Memory B cell (primary cell): ENCODE measurements around the gene NLGN2.

ENCODE experiments used
- ATAC-seq: fragments of 150-1000 bp; cut with Tn5 transposase; 2 replicates; pipeline ENCODE4 v1.10.0; 2021; ENCODE audit warnings: low read depth, mild to moderate bottlenecking, moderate library complexity
- DNase-seq, 2 donors: peaks; one replicate each; pipeline ENCODE4 v3.0.0; 2022; ENCODE audit warnings: low spot score in 2 of 2
- H3K27ac Mint-ChIP-seq: one replicate; pipeline ENCODE4 v1.8.0; 2022; ENCODE audit warnings: mild to moderate bottlenecking, moderate library complexity, mixed read lengths
- H3K27me3 Mint-ChIP-seq: one replicate; pipeline ENCODE4 v1.8.0; 2022; ENCODE audit warnings: mixed read lengths
- H3K36me3 Mint-ChIP-seq: one replicate; pipeline ENCODE4 v1.8.0; 2022; ENCODE audit warnings: mild to moderate bottlenecking, mixed read lengths
- H3K4me1 Mint-ChIP-seq: one replicate; pipeline ENCODE4 v1.8.0; 2022; ENCODE audit warnings: mixed read lengths
- H3K4me3 Mint-ChIP-seq: one replicate; pipeline ENCODE4 v1.8.0; 2022; ENCODE audit warnings: mild to moderate bottlenecking, moderate library complexity, mixed read lengths
- H3K9me3 Mint-ChIP-seq: one replicate; pipeline ENCODE4 v1.8.0; 2022; ENCODE audit warnings: mixed read lengths

The NLGN2 gene

DNA sequence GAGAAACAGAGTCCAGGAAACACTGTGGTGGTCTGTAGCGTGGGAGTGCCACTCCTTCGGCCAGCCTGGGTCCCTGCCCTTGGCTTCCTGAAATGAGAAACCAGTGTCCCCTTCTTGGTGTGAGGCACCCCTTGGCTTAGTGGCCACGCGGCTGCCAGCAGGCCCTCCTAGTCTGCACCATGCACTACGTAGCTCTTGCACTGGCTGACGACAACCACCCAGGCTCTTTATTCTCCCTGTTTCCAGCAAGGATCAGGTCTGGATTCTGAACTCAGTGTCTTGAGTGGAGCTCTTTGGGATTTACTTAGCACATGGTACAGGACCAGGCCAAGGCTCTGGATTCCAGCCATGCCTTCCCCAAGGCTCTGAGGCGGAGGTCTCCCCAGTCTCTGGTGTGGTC lies 19.9 kb downstream of the NLGN2 start:
- DNase-seq: no peak
- no peak for ATAC-seq
- H3K27ac Mint-ChIP-seq: no peak overlapping the region
- no peaks in the 10 kb centered on the region for H3K9me3 Mint-ChIP-seq
- H3K36me3 Mint-ChIP-seq: no peaks in the 10 kb centered on the region
- H3K27me3 Mint-ChIP-seq: no peaks in the 10 kb centered on the region
- no peaks in the 10 kb centered on the region for H3K4me1 Mint-ChIP-seq
- H3K4me3 Mint-ChIP-seq: no peak overlapping the region

DNA sequence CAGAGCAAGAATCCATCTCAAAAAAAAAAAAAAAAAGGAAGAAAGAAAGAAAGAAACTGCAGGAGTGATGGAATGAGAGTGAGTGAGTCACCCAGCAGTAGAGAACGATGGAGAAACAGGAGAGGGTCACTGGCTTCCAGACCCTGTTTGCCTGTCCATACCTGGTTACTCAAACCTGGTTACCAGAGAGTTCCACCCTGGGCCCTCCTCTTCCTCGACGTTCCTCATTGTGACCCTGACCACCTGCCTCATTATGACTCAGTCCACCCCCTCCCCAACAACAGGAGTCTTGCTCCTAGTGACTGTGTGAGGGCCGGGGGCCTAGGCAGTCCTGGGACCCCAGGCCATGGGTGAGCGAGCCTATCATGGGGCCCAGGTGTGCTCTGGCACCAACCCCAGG lies 20.9 kb downstream of the NLGN2 start, which contains the start of gene SPEM3:
TSS of gene SPEM3 (plus strand) at position 301 of the 400 bp plus-strand sequence. CDS start at position 347, 46 bp downstream.
- Mint-ChIP-seq H3K36me3 (no peaks in the 10 kb centered on the region), H3K4me3 (no peak within 1 kb of the TSS), H3K4me1 (no peaks in the 10 kb centered on the region), H3K9me3 (no peaks in the 10 kb centered on the region), H3K27me3 (no peaks in the 10 kb centered on the region), H3K27ac (no peak within 1 kb of the TSS)
- ATAC-seq: no peak
- DNase-seq: no peak

DNA sequence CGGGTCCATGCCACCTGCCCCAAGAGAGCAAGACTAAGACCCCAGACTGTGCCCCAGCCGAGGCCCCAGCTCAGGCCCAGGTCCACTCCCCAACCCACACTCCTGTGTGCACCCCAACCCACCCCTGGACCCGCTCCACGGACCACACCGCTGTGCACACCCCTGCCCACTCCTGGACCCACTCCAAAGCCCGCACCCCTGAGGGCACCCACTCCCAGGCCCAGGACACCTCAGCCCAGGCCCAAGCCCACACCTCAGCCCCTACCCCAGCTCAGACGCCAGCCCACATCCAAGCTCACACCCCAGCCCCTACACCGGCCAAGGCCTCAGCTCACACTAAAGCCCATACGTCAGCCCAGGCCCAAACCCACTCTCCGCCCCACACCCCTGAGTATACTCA lies 22.1 kb downstream of the NLGN2 start:
- Mint-ChIP-seq H3K4me1 (no peaks in the 10 kb centered on the region), H3K4me3 (no peak overlapping the region), H3K27ac (no peak overlapping the region), H3K36me3 (no peaks in the 10 kb centered on the region), H3K27me3 (no peaks in the 10 kb centered on the region), H3K9me3 (no peaks in the 10 kb centered on the region)
- DNase-seq (no peak), ATAC-seq (no peak)

GRCh38 chr17:7431231-7431630 lies 23.6 kb downstream of the NLGN2 start:
- no peak for ATAC-seq
- no peak for DNase-seq
- no peak overlapping the region for H3K27ac Mint-ChIP-seq
- no peaks in the 10 kb centered on the region for H3K27me3 Mint-ChIP-seq
- H3K4me3 Mint-ChIP-seq: no peak overlapping the region
- no peaks in the 10 kb centered on the region for H3K9me3 Mint-ChIP-seq
- H3K4me1 Mint-ChIP-seq: peaks cover 2% of the 10 kb centered on the region
- no peaks in the 10 kb centered on the region for H3K36me3 Mint-ChIP-seq

DNA sequence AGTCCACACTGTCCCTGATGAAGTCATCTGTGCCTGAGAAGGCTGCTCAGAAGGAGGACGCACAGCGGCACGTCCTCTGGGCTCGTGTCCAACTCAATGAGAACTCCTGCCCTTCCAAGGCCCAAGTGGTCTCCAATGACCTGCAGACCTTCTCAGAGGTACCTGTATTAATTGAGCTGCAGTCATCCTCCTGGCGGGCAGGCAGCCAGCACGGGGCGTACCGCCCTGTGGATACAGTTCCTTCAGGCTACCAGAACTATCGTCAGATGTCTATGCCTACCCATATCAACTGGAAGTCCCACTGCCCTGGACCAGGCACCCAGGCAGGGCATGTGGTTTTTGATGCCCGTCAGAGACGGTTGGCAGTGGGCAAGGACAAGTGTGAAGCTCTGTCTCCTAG lies 24.7 kb downstream of the NLGN2 start:
- no peak for DNase-seq
- no peak overlapping the region for H3K27ac Mint-ChIP-seq
- no peaks in the 10 kb centered on the region for H3K27me3 Mint-ChIP-seq
- no peaks in the 10 kb centered on the region for H3K9me3 Mint-ChIP-seq
- H3K36me3 Mint-ChIP-seq: peaks cover 2% of the 10 kb centered on the region
- ATAC-seq: no peak
- no peak overlapping the region for H3K4me3 Mint-ChIP-seq
- peaks cover 4% of the 10 kb centered on the region for H3K4me1 Mint-ChIP-seq

- peak; percentile 25 for ATAC-seq
- peak; percentile 59 to 75 for DNase-seq
- H3K27me3 Mint-ChIP-seq: peaks cover 14% of the 10 kb centered on the region
- peaks cover 5% of the 10 kb centered on the region for H3K36me3 Mint-ChIP-seq
- H3K9me3 Mint-ChIP-seq: no peaks in the 10 kb centered on the region
- H3K27ac Mint-ChIP-seq: peak overlapping the region; percentile 84
- H3K4me3 Mint-ChIP-seq: peak overlapping the region; percentile 85
- H3K4me1 Mint-ChIP-seq: peaks cover 24% of the 10 kb centered on the region
These were observed 28.3 kb downstream of the NLGN2 start for GRCh38 chr17:7435676-7436555.

DNA sequence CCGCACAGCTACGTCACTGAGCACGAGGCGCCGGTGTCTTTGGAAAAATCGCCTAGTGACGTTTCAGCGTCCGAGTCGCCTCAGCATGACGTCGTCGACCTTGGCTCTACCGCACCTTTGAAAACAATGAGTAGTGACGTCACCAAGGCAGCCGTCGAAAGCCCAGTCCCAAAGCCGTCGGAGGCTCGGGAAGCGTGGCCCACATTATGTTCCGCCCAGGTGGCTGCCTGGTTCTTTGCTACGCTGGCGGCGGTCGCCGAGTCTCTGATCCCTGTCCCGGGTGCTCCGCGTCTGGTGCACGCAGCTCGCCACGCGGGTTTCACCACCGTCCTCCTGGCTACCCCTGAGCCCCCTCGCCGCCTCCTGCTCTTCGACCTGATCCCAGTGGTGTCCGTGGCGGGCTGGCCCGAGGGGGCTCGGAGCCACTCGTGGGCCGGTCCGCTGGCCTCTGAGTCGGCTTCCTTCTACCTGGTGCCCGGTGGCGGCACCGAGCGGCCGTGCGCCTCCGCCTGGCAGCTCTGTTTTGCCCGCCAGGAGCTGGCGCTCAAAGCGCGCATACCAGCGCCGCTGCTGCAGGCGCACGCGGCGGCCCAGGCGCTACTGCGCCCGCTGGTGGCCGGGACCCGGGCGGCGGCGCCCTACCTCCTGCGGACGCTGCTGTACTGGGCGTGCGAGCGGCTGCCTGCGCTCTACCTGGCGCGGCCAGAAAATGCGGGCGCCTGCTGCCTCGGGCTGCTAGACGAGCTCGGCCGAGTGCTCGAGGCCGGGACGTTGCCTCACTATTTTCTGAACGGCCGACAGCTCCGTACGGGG lies 29.1 kb downstream of the NLGN2 start:
- H3K27ac Mint-ChIP-seq: peak overlapping the region; percentile 84
- ATAC-seq (peak; percentile 54), DNase-seq (peak; percentile 77 to 79)
- H3K27me3 Mint-ChIP-seq: peaks cover 14% of the 10 kb centered on the region
- H3K4me1 Mint-ChIP-seq: peaks cover 24% of the 10 kb centered on the region
- H3K4me3 Mint-ChIP-seq: peak overlapping the region; percentile 85
- H3K9me3 Mint-ChIP-seq: no peaks in the 10 kb centered on the region
- peaks cover 5% of the 10 kb centered on the region for H3K36me3 Mint-ChIP-seq

DNA sequence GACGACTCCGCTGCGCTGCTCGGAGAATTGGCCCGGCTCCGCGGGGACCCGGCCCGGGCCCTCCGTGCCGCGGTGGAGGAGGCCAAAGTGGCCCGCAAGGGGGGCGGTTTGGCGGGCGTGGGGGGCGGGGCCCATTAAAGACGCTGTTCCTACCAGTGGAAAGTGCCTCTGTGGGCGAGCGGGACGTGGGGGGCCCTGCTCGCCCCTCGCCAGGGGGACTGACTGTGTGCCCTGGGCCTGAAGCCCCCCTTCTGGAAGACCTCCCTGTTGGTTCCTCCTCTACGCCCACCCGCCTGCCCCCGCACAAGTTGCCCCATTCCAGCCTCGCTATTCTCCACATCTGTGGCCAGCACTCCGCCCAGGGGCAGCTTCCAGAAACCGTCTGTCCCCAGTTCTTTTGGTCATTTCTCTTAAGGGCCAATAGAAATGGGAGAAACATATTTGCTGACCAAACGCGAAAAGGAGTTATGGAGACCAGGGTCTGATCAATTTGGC lies 29.8 kb downstream of the NLGN2 start:
- peak overlapping the region; percentile 73 for H3K4me3 Mint-ChIP-seq
- H3K27me3 Mint-ChIP-seq: peaks cover 17% of the 10 kb centered on the region
- H3K36me3 Mint-ChIP-seq: peaks cover 5% of the 10 kb centered on the region
- DNase-seq: no peak
- peaks cover 24% of the 10 kb centered on the region for H3K4me1 Mint-ChIP-seq
- no peaks in the 10 kb centered on the region for H3K9me3 Mint-ChIP-seq
- no peak overlapping the region for H3K27ac Mint-ChIP-seq
- ATAC-seq: no peak

GRCh38 chr17:7437950-7438614 lies 30.4 kb downstream of the NLGN2 start:
- Mint-ChIP-seq H3K27me3 (peaks cover 20% of the 10 kb centered on the region), H3K36me3 (peaks cover 5% of the 10 kb centered on the region), H3K9me3 (no peaks in the 10 kb centered on the region), H3K4me3 (peak overlapping the region; percentile 73), H3K4me1 (peaks cover 24% of the 10 kb centered on the region), H3K27ac (no peak overlapping the region)
- DNase-seq (peak; percentile 42 to 63), ATAC-seq (no peak)

- H3K27me3 Mint-ChIP-seq: peaks cover 26% of the 10 kb centered on the region
- no peak for DNase-seq
- H3K27ac Mint-ChIP-seq: no peak overlapping the region
- peaks cover 24% of the 10 kb centered on the region for H3K4me1 Mint-ChIP-seq
- H3K9me3 Mint-ChIP-seq: no peaks in the 10 kb centered on the region
- H3K4me3 Mint-ChIP-seq: peak overlapping the region; percentile 72
- no peak for ATAC-seq
- peaks cover 6% of the 10 kb centered on the region for H3K36me3 Mint-ChIP-seq
These were observed 31.2 kb downstream of the NLGN2 start for GRCh38 chr17:7438656-7439460.

GRCh38 chr17:7439462-7440112 lies 31.9 kb downstream of the NLGN2 start, which contains the start of gene FGF11:
Gene FGF11 (plus strand): TSS chr17:7439512. CDS start chr17:7439621, 109 bp downstream.
- H3K9me3 Mint-ChIP-seq: no peaks in the 10 kb centered on the region
- peaks cover 6% of the 10 kb centered on the region for H3K36me3 Mint-ChIP-seq
- H3K27me3 Mint-ChIP-seq: peaks cover 30% of the 10 kb centered on the region
- ATAC-seq: no peak
- no peak for DNase-seq
- peak within 1 kb of the TSS; percentile 14 for H3K27ac Mint-ChIP-seq
- H3K4me1 Mint-ChIP-seq: peaks cover 24% of the 10 kb centered on the region
- H3K4me3 Mint-ChIP-seq: peak within 1 kb of the TSS; percentile 81

DNA sequence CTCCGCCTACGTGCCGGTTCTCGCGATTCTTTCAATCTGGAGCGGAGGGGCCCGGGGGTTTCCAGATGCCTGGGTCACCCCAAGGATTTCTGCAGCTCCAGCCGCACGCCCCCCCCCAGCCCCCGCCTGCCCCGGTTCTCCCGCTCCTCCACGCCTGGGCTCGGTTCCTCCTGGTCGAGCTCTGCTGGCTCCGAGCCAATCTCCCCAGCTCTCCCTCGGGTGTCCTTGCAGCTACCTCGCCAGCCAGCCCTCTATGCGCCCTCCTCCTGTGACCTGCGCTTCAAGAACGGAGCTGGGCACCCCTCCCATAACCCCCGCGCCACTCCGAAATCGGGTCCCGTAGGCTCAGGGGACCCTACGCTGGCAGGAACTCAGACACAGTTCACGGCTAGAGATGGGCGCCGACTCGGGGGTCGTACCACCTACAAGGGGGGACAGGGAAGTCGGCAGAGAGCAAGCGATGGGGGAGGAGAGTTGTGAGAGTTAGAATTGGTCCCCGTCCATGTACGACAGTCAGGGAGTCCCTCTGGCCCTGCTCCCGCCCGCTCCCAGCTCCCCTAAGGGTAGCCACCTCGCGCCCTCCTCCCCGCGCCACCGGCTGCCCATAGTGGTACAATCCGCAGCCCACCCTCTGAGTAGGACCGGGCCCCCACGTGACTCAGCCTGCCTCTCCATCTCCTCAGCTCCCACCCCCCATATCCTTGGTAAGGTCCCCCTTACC lies 32.6 kb downstream of the NLGN2 start:
- H3K27ac Mint-ChIP-seq: peak overlapping the region; percentile 14
- peaks cover 26% of the 10 kb centered on the region for H3K4me1 Mint-ChIP-seq
- no peaks in the 10 kb centered on the region for H3K9me3 Mint-ChIP-seq
- H3K36me3 Mint-ChIP-seq: peaks cover 6% of the 10 kb centered on the region
- peak overlapping the region; percentile 81 for H3K4me3 Mint-ChIP-seq
- peak in 1 of 2 donors; percentile 46 for DNase-seq
- ATAC-seq: no peak
- peaks cover 31% of the 10 kb centered on the region for H3K27me3 Mint-ChIP-seq
